Liver (tissue), 3 donors: ENCODE measurements around the gene IMMT.

Experiments used
- EGR1 ChIP-seq, 2 donors: IDR thresholded peaks; 2 replicates each; pipeline ENCODE4 v1.6.1; 2016 to 2018; ENCODE audit warnings: antibody characterized with exemption in 2 of 2, low read depth in 2 of 2
- TF ChIP-seq, protein P1 (sequence below): fragments of 150-350 bp; IDR thresholded peaks from 2 replicates; pipeline ENCODE4 v1.5.1; 2017; ENCODE audit warnings: improper control_type of control experiment, low read depth, low read length; ENCODE audit not compliant: missing input control
- TF ChIP-seq, protein P2 (sequence below): IDR thresholded peaks from 2 replicates; pipeline ENCODE4 v1.6.1; 2016; ENCODE audit warnings: antibody characterized with exemption
- TF ChIP-seq, protein P3 (sequence below): IDR thresholded peaks from 2 replicates; pipeline ENCODE4 v1.6.1; 2016; ENCODE audit warnings: antibody characterized with exemption
- TF ChIP-seq, protein P4 (sequence below): IDR thresholded peaks from 2 replicates; pipeline ENCODE4 v1.6.1; 2016; ENCODE audit warnings: antibody characterized with exemption, mild to moderate bottlenecking
- donor health status: healthy.
- donor health status: healthy.

DNA sequence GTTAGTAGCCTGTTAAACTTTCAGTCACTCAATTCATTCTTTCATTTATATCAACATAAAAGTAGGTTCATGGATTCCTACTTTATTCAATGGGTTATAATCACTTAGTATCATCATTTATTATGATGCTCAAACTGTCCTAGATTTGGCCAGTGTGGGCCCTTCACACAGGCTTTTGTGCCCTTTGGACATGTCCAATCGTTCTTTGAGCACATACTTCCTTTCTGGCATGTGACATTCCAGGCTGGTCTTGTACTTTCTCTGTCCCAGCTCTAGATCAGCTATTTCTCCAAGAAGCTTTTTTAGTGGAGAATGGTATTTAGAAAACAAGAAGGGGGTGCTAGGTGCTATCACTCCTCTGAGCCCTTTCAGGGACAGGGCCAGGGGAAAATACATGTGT is 101.0 kb downstream of the IMMT start:
- TF ChIP-seq, protein P1, sequence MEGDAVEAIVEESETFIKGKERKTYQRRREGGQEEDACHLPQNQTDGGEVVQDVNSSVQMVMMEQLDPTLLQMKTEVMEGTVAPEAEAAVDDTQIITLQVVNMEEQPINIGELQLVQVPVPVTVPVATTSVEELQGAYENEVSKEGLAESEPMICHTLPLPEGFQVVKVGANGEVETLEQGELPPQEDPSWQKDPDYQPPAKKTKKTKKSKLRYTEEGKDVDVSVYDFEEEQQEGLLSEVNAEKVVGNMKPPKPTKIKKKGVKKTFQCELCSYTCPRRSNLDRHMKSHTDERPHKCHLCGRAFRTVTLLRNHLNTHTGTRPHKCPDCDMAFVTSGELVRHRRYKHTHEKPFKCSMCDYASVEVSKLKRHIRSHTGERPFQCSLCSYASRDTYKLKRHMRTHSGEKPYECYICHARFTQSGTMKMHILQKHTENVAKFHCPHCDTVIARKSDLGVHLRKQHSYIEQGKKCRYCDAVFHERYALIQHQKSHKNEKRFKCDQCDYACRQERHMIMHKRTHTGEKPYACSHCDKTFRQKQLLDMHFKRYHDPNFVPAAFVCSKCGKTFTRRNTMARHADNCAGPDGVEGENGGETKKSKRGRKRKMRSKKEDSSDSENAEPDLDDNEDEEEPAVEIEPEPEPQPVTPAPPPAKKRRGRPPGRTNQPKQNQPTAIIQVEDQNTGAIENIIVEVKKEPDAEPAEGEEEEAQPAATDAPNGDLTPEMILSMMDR, result no peak
- TF ChIP-seq, protein P2, sequence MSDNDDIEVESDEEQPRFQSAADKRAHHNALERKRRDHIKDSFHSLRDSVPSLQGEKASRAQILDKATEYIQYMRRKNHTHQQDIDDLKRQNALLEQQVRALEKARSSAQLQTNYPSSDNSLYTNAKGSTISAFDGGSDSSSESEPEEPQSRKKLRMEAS, result no peak
- TF ChIP-seq, protein P3, sequence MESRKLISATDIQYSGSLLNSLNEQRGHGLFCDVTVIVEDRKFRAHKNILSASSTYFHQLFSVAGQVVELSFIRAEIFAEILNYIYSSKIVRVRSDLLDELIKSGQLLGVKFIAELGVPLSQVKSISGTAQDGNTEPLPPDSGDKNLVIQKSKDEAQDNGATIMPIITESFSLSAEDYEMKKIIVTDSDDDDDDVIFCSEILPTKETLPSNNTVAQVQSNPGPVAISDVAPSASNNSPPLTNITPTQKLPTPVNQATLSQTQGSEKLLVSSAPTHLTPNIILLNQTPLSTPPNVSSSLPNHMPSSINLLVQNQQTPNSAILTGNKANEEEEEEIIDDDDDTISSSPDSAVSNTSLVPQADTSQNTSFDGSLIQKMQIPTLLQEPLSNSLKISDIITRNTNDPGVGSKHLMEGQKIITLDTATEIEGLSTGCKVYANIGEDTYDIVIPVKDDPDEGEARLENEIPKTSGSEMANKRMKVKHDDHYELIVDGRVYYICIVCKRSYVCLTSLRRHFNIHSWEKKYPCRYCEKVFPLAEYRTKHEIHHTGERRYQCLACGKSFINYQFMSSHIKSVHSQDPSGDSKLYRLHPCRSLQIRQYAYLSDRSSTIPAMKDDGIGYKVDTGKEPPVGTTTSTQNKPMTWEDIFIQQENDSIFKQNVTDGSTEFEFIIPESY, result no peak
- TF ChIP-seq, protein P4, sequence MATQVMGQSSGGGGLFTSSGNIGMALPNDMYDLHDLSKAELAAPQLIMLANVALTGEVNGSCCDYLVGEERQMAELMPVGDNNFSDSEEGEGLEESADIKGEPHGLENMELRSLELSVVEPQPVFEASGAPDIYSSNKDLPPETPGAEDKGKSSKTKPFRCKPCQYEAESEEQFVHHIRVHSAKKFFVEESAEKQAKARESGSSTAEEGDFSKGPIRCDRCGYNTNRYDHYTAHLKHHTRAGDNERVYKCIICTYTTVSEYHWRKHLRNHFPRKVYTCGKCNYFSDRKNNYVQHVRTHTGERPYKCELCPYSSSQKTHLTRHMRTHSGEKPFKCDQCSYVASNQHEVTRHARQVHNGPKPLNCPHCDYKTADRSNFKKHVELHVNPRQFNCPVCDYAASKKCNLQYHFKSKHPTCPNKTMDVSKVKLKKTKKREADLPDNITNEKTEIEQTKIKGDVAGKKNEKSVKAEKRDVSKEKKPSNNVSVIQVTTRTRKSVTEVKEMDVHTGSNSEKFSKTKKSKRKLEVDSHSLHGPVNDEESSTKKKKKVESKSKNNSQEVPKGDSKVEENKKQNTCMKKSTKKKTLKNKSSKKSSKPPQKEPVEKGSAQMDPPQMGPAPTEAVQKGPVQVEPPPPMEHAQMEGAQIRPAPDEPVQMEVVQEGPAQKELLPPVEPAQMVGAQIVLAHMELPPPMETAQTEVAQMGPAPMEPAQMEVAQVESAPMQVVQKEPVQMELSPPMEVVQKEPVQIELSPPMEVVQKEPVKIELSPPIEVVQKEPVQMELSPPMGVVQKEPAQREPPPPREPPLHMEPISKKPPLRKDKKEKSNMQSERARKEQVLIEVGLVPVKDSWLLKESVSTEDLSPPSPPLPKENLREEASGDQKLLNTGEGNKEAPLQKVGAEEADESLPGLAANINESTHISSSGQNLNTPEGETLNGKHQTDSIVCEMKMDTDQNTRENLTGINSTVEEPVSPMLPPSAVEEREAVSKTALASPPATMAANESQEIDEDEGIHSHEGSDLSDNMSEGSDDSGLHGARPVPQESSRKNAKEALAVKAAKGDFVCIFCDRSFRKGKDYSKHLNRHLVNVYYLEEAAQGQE, result no peak
- TF ChIP-seq EGR1 (IDR thresholded peaks at IDR 0.05; ENCODE audit: low read depth in 2 of 2), result no peak
